Pancreas (tissue), 10 donors: ENCODE measurements around the gene EPC2. TPM values are rescaled to one million over a fixed set of nuclear protein-coding genes. Genes with fewer than 3 reads are reported as not detected.

ENCODE experiments used
- ATAC-seq, 4 donors: fragments of 200-7000 bp; cut with Tn5 transposase; one replicate each; pipeline versions ENCODE4 v1.8.0 to v1.9.1; 2020; ENCODE audit warnings: mild to moderate bottlenecking in 4 of 4, moderate library complexity in 4 of 4
- DNase-seq, 6 donors: peaks; one replicate each; pipeline ENCODE4 v3.0.0-alpha.2; 2020
- FAIRE-seq: peaks from 2 replicates; lab custom pipeline; 2012; peaks lifted over from hg19 to GRCh38; lab: Jason Lieb, UNC
- H3K27ac ChIP-seq, 4 donors: fragments of 200-600 bp; sonication (generic); 1 replicate in 3 of 4; 2 replicates in 1 of 4; pipeline versions ENCODE4 v1.5.0 to v1.8.0; 2020
- H3K27me3 ChIP-seq, 4 donors: fragments of 200-600 bp; one replicate each; pipeline ENCODE4 v1.8.0; 2021
- H3K36me3 ChIP-seq, 3 donors: fragments of 200-600 bp; sonication (generic) in 1 of 3; one replicate each; pipeline versions ENCODE4 v1.5.0 to v1.8.0; 2020 to 2021
- H3K4me1 ChIP-seq, 3 donors: fragments of 200-600 bp; one replicate each; pipeline ENCODE4 v1.8.0; 2021
- H3K4me3 ChIP-seq, 4 donors: fragments of 200-600 bp; sonication (generic) in 2 of 4; one replicate each; pipeline versions ENCODE4 v1.5.0 to v1.8.0; 2020 to 2021
- H3K9me3 ChIP-seq, 4 donors: fragments of 200-600 bp; one replicate each; pipeline ENCODE4 v1.8.0; 2021
- CTCF ChIP-seq, 4 donors: fragments of 200-600 bp; sonication (generic) in 3 of 4; IDR thresholded peaks; one replicate each; pipeline versions ENCODE4 v1.5.0 to v1.8.0; 2021; ENCODE audit warnings: antibody characterized with exemption in 4 of 4
- WGBS, 2 donors: extraction: QIAGEN DNeasy Blood & Tissue Kit; methylation state at CpG; one replicate each; pipeline ENCODE4 v1.1.7; 2013; 5-methylcytosine and 5-hydroxymethylcytosine counted together
- intact Hi-C, 3 donors: fragments of 100-400 bp; cut with DNase I; formaldehyde crosslinking; loops; one replicate each; pipeline versions ENCODE4 v1.11.1 to v1.14.2; 2022
- polyA plus RNA-seq, 2 donors: library from polyadenylated mRNA; stranded (reverse); fragments of 200-250 nt; gene quantifications; one replicate each; pipeline ENCODE4 v1.2.3, GENCODE V29; 2013
- total RNA-seq, 6 donors: library from RNA; stranded (reverse); fragmentation: NEBNext Ultra II Directional in 4 of 6; extraction: Animal tissue kit (Norgen Biotek cat#: 25700) in 4 of 6; gene quantifications; one replicate each; pipeline versions ENCODE4 v1.2.1 to v1.2.4, GENCODE V29; 2021 to 2023
- donor health status: healthy with polysubstance abuse.
- donor health status: DM: no; HTN: no; CAD: no; lungs with moderate emphysema.
- donor health status: DM: no; HTN: no; CAD: no.
- donor health status: control.
- donor health status: control.
- donor health status: Bipolar disorder and iron deficiency.
- donor health status: DM: yes; HTN: yes; CAD: no.
- donor health status: DM: no; HTN: no; CAD: no.
- donor health status: DM: no; HTN: no; CAD: no.
- donor health status: DM: yes; HTN: yes; CAD: no.

Gene EPC2
- total and polyA plus RNA-seq, 8 donors = 3.1 to 17.7 (median 12.8) TPM

- FAIRE-seq = no peak
- no peaks in the 10 kb centered on the region for H3K36me3 ChIP-seq
- no peaks in the 10 kb centered on the region for H3K27me3 ChIP-seq
- ATAC-seq = no peak
- TF ChIP-seq CTCF (IDR thresholded peaks at IDR 0.05) = no peak
- intact Hi-C loops = no loop called here
- no peak overlapping the region for H3K27ac ChIP-seq
- no peaks in the 10 kb centered on the region for H3K4me1 ChIP-seq
- H3K9me3 ChIP-seq = no peaks in the 10 kb centered on the region
- H3K4me3 ChIP-seq = no peak overlapping the region
- 53 to 65% methylated on average over 2 of the region's 2 CpGs for WGBS, 2 donors
- DNase-seq = no peak
Measured at GRCh38 chr2:148828941-148829340, 184.4 kb downstream of the EPC2 start.

- no peak for FAIRE-seq
- no peak for TF ChIP-seq CTCF (IDR thresholded peaks at IDR 0.05)
- WGBS, 2 donors = 79 to 81% methylated on average over 3 of the region's 3 CpGs
- H3K4me1 ChIP-seq = no peaks in the 10 kb centered on the region
- no peak for DNase-seq
- no peak overlapping the region for H3K27ac ChIP-seq
- ATAC-seq = no peak
- H3K9me3 ChIP-seq = no peaks in the 10 kb centered on the region
- no peak overlapping the region for H3K4me3 ChIP-seq
- intact Hi-C loops = no loop called here
- H3K27me3 ChIP-seq = no peaks in the 10 kb centered on the region
- H3K36me3 ChIP-seq = no peaks in the 10 kb centered on the region
Measured at GRCh38 chr2:148829618-148830017, 185.1 kb downstream of the EPC2 start.

- no peak for TF ChIP-seq CTCF (IDR thresholded peaks at IDR 0.05)
- Histone ChIP-seq H3K4me3 (no peak overlapping the region), H3K4me1 (no peaks in the 10 kb centered on the region), H3K36me3 (no peaks in the 10 kb centered on the region), H3K27ac (no peak overlapping the region), H3K9me3 (no peaks in the 10 kb centered on the region), H3K27me3 (no peaks in the 10 kb centered on the region)
- FAIRE-seq = no peak
- 72 to 83% methylated on average over 7 of the region's 7 CpGs for WGBS, 2 donors
- ATAC-seq = no peak
- intact Hi-C loops = no loop called here
- DNase-seq = no peak
Measured at GRCh38 chr2:148832637-148833036, 188.1 kb downstream of the EPC2 start.

Other genes with a start within 250 kb of the EPC2 start
- gene KIF5C, start 230.5 kb downstream of the EPC2 start, total RNA-seq = 1 to 10 TPM in 4 of 6 donors, under 1 TPM in 2; 0.88 to 5.7 (median 2.8) TPM
- 10 to 100 TPM in 1 of 2 donors, 1 to 10 TPM in 1; 2.0 to 10.2 TPM for gene KIF5C, start 230.5 kb downstream of the EPC2 start, polyA plus RNA-seq